T-helper 2 cell treated with Interferon-gamma antibody and Interleukin-4, amounts not matched to agents 5 μg/mL and 100 μg/mL, for 36 hours (primary cell): Measurements from ENCODE around the gene IRF2.

ENCODE experiments used
- DNase-seq: peaks from one replicate; pipeline ENCODE4 v3.0.0; 2021; ENCODE audit warnings: low spot score
- H3K27ac Mint-ChIP-seq: one replicate; pipeline ENCODE4 v1.8.0; 2021; ENCODE audit warnings: mild to moderate bottlenecking, mixed read lengths
- H3K27me3 Mint-ChIP-seq: one replicate; pipeline ENCODE4 v1.8.0; 2021; ENCODE audit warnings: low read depth, mixed read lengths
- H3K36me3 Mint-ChIP-seq: one replicate; pipeline ENCODE4 v1.8.0; 2021; ENCODE audit warnings: low read depth, mixed read lengths
- H3K4me1 Mint-ChIP-seq: one replicate; pipeline ENCODE4 v1.8.0; 2021; ENCODE audit warnings: low read depth, mixed read lengths
- H3K4me3 Mint-ChIP-seq: one replicate; pipeline ENCODE4 v1.8.0; 2022; ENCODE audit warnings: mild to moderate bottlenecking, moderate library complexity, mixed read lengths
- H3K9me3 Mint-ChIP-seq: one replicate; pipeline ENCODE4 v1.8.0; 2021; ENCODE audit warnings: mixed read lengths

Gene IRF2

DNA sequence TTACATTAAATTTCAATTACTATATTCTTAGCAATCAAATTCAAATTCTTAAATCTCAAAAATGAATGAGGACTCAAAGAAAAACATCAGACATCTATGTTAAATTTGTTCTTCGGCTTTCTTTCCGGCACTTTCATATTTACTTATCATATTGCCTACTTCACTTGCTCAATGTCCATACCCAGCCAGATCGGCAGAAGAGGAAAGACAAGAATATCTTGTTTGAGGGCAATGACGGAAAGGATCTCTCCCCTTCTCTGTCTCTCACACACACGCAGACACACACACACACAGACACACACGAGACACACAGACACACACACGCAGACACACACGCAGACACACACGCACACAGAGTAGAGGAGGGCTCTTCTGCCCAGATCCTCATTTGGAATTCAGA is 13.2 kb upstream of the IRF2 start:
- peaks cover 13% of the 10 kb centered on the region for H3K36me3 Mint-ChIP-seq
- H3K4me3 Mint-ChIP-seq, result no peak overlapping the region
- peaks cover 12% of the 10 kb centered on the region for H3K4me1 Mint-ChIP-seq
- no peaks in the 10 kb centered on the region for H3K27me3 Mint-ChIP-seq
- no peak for DNase-seq
- no peak overlapping the region for H3K27ac Mint-ChIP-seq
- H3K9me3 Mint-ChIP-seq, result peaks cover 6% of the 10 kb centered on the region

DNA sequence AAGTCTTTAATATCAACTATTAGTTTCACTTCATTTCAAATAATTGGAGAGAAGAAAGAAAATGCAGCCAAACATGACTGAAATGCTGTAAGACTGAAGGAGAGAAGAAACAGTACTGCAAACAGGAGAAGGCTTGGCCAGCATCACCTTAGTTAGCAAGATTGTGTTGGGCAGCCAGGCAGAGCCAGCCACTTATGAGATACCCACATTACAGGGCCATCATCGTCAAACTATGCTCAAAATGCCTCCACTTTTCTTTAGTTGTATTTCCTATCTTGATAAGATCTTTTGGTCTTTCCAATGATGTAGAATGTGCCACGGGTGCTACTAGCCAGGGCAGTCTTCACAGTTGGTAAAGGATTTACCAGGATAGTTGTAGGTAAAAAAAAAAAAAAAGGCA is 10.9 kb upstream of the IRF2 start:
- Mint-ChIP-seq H3K4me3 (no peak overlapping the region), H3K27me3 (no peaks in the 10 kb centered on the region), H3K36me3 (peaks cover 17% of the 10 kb centered on the region), H3K9me3 (peaks cover 9% of the 10 kb centered on the region), H3K4me1 (peaks cover 11% of the 10 kb centered on the region), H3K27ac (no peak overlapping the region)
- DNase-seq, result no peak

DNA sequence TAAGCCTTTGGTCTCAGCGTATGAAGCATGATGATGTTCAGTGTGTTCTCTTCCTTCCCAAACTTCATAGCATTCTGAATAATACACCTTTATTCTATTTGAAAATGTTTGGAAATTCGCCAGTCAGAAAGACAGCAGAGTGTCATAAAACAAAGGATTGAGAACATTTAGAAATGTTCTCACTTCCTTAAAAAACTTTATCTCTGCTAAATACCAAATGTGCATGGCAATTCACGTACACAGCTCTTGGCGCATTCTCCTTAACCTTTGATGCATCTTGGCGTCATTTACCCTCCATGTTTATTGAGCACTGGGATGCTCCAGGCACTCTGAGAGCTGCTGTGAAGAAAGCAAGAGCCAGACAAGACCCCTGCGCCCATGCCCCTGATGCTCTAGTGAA is 7.2 kb upstream of the IRF2 start:
- Mint-ChIP-seq H3K4me1 (peaks cover 31% of the 10 kb centered on the region), H3K4me3 (no peak overlapping the region), H3K27me3 (no peaks in the 10 kb centered on the region), H3K9me3 (peaks cover 9% of the 10 kb centered on the region), H3K27ac (no peak overlapping the region), H3K36me3 (peaks cover 29% of the 10 kb centered on the region)
- no peak for DNase-seq

DNA sequence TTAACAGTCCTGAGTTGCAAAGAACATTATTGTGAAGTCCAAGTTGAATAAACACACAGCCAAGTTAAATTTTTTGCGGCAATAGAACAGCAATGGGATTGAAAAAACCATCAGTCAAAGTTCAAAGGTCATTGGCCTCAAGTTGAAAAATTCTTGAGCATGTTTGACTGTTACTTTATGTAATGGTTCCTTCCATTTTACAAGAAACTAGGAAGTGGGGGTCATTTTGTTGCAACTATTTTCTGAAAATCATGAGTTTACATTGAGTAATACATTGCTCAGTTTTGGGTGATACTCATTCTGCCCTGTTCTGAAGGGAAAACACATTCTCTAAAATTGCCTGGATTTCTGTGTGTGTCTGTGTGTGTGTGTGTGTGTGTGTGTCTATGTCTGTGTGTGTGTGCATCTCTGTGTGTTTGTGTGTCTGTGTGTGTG is 5.2 kb upstream of the IRF2 start:
- Mint-ChIP-seq H3K9me3 (peaks cover 9% of the 10 kb centered on the region), H3K36me3 (peaks cover 42% of the 10 kb centered on the region), H3K27me3 (no peaks in the 10 kb centered on the region), H3K4me1 (peaks cover 40% of the 10 kb centered on the region), H3K27ac (no peak overlapping the region), H3K4me3 (no peak overlapping the region)
- DNase-seq, result no peak

DNA sequence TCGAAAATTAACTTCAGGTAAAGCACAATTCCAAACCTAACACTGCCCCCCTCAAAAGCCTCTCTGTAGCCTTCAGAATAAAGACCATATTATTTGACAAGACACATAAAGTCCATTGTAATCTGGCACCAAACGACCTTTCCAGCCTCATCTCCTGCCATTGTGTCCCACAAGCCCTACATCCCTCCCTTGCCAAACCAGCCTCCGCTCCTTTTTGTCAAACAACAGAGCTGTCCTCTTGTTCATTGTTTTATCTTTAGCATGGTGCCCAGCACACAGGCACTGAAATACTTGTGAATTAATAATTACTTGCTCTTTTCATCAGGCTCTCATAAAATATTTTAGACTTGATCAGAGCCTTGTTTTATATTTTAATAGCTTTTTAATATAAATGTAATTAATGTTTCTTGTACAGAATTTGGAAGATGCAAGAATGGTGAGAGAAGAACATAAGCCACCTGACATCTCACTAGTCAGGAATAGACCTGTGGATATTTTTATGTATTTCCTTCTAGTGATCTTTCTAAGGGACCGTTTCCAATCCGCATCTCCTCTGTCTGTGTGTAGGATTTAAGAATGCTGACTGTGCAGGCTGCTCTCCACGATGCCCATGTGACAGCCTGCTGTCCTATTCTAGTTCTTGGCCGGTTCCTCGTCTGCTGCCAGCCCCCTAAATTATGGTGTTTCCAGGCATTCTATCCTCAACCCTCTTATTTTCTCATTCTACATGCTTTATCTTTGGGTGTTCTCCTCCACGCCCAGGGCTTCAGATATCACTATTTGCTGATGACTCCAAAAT is 3.0 kb upstream of the IRF2 start:
- H3K9me3 Mint-ChIP-seq, result peaks cover 3% of the 10 kb centered on the region
- peaks cover 38% of the 10 kb centered on the region for H3K4me1 Mint-ChIP-seq
- H3K4me3 Mint-ChIP-seq, result peak overlapping the region; percentile 95
- peak overlapping the region; percentile 82 for H3K27ac Mint-ChIP-seq
- peaks cover 36% of the 10 kb centered on the region for H3K36me3 Mint-ChIP-seq
- H3K27me3 Mint-ChIP-seq, result no peaks in the 10 kb centered on the region
- no peak for DNase-seq

DNA sequence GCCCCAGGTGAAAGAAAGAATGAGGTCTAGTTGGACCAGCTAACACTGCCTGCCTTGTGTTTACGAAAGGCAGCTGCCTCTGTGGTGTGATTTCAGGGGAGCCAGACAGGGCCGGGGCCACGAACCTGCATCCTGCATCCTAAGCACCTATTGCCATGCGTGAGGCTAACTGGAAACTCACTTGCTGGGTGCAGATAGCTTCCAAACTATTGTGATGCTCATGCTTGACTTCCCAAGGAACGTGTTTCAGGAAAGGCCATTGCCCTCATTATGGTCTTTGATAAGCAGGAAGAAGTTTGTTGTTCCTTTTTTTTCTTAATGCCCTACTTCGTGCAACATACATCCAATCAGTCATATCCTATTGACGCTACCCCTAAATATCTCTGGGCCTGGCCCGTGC is 2.3 kb upstream of the IRF2 start:
- H3K4me1 Mint-ChIP-seq, result peaks cover 44% of the 10 kb centered on the region
- peak overlapping the region; percentile 82 for H3K27ac Mint-ChIP-seq
- H3K4me3 Mint-ChIP-seq, result peak overlapping the region; percentile 95
- H3K27me3 Mint-ChIP-seq, result no peaks in the 10 kb centered on the region
- DNase-seq, result no peak
- peaks cover under 1% of the 10 kb centered on the region for H3K9me3 Mint-ChIP-seq
- H3K36me3 Mint-ChIP-seq, result peaks cover 37% of the 10 kb centered on the region

DNA sequence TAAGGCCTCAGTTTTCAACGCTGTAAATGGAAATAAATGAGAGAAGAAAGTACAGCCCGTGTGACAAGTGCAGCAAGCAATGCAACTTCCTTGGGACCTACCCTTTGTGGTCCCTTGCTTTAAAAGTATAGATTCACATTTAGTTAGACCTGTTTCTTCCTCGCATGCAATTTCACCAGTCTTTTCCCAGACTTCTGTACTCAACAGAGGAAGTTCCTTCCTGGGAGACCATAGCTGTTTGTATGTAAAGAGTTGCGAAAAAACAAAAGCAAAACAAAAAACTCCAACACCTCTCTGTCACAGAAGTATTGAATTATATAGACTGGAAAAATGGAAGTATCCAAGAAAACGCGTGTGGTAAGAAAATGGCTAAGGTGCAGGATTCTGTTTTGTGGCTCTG is 1.1 kb upstream of the IRF2 start:
- Mint-ChIP-seq H3K27me3 (no peaks in the 10 kb centered on the region), H3K27ac (peak overlapping the region; percentile 98), H3K9me3 (no peaks in the 10 kb centered on the region), H3K4me3 (peak overlapping the region; percentile 95), H3K4me1 (peaks cover 47% of the 10 kb centered on the region), H3K36me3 (peaks cover 35% of the 10 kb centered on the region)
- DNase-seq, result no peak

DNA sequence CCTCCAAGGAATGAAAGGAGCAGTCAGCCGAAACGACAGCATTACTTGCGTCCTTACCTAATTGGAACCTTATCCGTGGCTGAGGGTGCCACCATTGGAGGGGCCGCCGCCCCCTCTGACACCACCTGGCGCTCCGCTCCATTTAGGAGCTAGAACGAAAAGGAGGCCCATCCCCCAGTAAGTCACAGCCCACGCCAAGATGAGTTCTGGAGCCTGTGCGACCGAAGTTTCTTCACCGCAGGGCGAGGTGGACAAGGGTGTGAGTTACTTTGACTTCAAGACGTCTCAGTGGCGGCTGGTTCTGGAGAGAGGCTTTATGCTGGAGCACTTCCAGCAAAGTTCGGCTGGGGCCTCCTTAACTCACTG is 729 bp upstream of the IRF2 start:
- peaks cover 35% of the 10 kb centered on the region for H3K36me3 Mint-ChIP-seq

DNA sequence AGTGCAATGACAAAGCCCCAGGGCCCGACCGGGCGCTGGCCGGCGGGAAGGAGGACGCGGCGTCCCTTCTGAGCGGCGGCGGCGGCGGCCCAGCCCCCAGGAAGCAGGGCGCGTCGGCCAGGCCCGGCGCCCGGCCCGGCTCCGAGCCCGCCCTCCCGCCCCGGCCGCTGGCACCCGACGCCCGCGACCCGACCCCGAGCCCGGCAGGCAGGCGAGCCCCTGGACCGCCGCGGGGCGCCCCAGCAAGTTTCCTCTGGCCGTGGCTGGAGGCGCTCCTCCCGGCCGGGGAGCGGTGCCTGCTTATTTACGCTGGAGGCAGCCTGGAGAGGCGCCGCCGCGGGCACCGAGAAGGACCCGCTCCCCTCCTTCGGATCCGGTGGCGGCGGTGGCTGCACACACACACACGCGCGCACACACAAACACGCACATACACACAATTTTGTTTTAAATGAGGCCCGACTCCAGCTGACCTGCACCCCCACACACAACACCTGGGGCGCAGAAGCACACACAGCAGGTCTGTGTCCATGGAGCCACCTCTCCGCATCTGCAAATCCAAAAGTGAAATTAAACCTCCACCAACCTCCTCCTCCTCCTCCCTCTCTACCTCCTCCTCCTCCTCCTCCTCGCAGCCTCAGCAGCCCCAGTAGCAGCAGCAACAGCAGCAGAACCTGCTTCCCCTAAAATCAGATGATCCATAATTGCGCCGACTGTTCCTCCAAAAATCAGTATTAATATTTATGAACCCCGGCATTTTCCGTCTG is 669 bp downstream of the IRF2 start:
- DNase-seq, result peak; percentile 40
- H3K27me3 Mint-ChIP-seq, result no peaks in the 10 kb centered on the region
- H3K4me1 Mint-ChIP-seq, result peaks cover 41% of the 10 kb centered on the region
- H3K9me3 Mint-ChIP-seq, result no peaks in the 10 kb centered on the region
- peak overlapping the region; percentile 98 for H3K27ac Mint-ChIP-seq
- H3K36me3 Mint-ChIP-seq, result peaks cover 40% of the 10 kb centered on the region
- H3K4me3 Mint-ChIP-seq, result peak overlapping the region; percentile 95

More for the DNA sequence above, 729 bp upstream of the IRF2 start:
- no peaks in the 10 kb centered on the region for H3K9me3 Mint-ChIP-seq
- H3K4me3 Mint-ChIP-seq, result peak overlapping the region; percentile 95
- peak; percentile 67 for DNase-seq
- H3K4me1 Mint-ChIP-seq, result peaks cover 47% of the 10 kb centered on the region
- peak overlapping the region; percentile 98 for H3K27ac Mint-ChIP-seq
- no peaks in the 10 kb centered on the region for H3K27me3 Mint-ChIP-seq

DNA sequence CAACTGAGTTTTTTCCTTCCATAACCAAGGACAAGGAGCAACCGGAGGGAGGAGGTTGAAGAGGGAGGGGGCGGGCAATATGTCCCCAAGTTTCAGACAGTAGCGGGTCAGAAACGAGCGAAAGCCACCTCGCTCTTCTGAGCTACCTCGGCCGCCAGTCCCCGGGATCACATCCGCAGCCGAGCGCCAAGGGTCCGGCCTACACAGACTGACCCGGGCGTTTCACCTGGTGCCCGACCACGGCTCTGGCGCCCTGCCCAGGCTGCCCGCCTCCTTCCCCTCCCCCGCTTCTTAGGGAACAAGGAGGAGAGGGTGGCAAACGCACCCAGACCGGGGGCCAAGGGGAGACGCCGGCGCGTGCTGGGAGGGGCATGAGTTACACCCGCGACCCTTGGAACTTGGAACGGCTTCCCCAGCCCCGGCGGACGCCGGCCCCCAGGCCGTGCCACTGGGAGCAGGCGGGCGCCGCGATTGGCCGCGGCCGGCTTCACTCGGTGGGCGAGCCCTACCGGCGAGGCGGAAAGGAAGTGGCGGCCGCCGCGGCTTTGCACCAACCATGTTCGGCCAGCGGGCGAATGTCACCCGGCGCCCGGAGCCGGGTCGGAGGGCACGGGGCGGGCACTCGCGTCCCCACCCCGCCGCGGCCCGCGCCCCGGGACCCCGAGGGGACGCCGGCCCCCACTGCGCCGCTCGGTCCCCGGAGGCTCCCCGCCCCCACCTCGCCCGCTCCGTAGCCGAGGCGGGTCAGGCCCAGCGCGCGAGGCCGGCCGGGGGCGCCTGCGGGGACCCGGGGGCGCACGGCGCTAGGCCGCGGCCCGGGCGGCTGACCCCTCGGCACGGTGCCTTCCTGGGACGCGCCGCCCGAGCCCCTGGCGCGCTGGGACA is 1.5 kb downstream of the IRF2 start:
- H3K4me1 Mint-ChIP-seq, result peaks cover 39% of the 10 kb centered on the region
- H3K9me3 Mint-ChIP-seq, result no peaks in the 10 kb centered on the region
- no peaks in the 10 kb centered on the region for H3K27me3 Mint-ChIP-seq
- H3K36me3 Mint-ChIP-seq, result peaks cover 42% of the 10 kb centered on the region
- H3K27ac Mint-ChIP-seq, result peak overlapping the region; percentile 80
- peak overlapping the region; percentile 88 for H3K4me3 Mint-ChIP-seq
- DNase-seq, result peak; percentile 71

DNA sequence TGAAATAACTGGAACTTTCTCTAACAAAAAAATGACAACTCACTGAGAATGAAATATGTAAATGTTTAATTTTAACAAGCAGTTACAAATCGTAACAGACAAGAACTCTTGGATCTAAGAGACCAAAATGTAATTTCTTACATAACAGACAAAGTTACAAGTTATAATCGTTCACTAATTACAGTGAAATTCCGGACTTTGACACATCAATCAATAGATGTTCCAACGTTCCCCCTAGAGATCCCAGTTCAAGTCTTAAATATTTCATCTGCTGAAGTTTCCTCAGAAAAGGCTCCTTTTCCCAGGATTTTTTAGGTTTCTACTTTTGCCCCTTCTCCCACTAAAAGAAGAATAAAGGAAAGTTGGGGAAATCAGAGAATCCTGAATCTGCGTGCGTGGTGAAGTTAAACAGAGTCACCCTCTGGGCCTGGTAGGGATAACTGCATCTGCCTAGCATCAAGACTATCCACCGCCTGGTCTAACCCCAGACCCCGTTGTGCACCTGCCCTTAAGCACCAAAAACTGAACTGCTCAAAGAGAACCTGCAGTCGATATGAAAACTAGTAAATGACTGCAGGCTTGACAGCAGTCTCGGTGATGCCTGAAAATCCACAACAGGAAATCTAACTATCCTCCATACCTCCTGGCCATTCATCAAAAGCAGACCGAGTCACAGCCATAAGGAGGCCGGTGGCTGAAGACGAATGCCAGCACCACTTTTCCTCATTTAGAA is 2.3 kb downstream of the IRF2 start:
- Mint-ChIP-seq H3K36me3 (peaks cover 44% of the 10 kb centered on the region), H3K27ac (peak overlapping the region; percentile 80), H3K4me3 (peak overlapping the region; percentile 88), H3K27me3 (no peaks in the 10 kb centered on the region), H3K9me3 (no peaks in the 10 kb centered on the region), H3K4me1 (peaks cover 40% of the 10 kb centered on the region)
- no peak for DNase-seq

DNA sequence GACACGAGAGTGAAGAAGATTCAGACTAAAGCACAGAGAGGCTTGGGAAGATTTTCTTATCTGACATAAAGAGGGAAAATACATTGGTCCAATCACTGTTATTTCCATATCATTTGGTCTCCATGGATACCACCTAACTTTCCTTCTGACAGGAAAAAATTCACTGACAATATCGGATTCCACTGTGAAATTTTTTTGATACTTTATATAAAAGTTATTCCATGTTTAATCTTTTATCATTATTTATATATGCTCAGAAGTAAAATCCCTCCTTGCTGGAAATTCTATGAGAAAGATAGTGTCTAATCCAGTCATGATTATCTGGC is 3.6 kb downstream of the IRF2 start:
- H3K4me3 Mint-ChIP-seq, result no peak overlapping the region
- no peaks in the 10 kb centered on the region for H3K9me3 Mint-ChIP-seq
- DNase-seq, result no peak
- H3K27me3 Mint-ChIP-seq, result no peaks in the 10 kb centered on the region
- no peak overlapping the region for H3K27ac Mint-ChIP-seq
- peaks cover 37% of the 10 kb centered on the region for H3K36me3 Mint-ChIP-seq
- H3K4me1 Mint-ChIP-seq, result peaks cover 31% of the 10 kb centered on the region

DNA sequence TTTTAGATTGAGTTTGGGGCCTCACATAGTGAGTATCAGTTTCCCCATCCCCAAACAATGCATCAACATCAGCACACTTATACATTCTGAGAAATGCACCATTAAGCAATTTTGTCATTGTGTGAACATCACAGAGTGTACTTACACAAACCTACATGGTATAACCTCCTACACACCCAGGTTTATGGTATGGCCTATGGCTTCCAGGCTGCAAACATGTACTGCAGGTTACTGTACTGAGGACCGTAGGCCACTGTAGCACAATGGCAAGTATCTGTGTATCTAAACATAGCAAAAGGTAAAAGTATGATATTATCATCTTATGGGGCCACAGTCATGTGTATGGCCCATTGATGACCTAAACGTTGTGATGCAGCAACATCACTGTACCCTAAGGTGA is 7.7 kb downstream of the IRF2 start:
- Mint-ChIP-seq H3K9me3 (no peaks in the 10 kb centered on the region), H3K36me3 (peaks cover 33% of the 10 kb centered on the region), H3K4me1 (peaks cover 30% of the 10 kb centered on the region), H3K27ac (no peak overlapping the region), H3K27me3 (no peaks in the 10 kb centered on the region), H3K4me3 (no peak overlapping the region)
- DNase-seq, result no peak
